ENCODE measurements around the gene FBLN2. TPM values are rescaled to one million over a fixed set of nuclear protein-coding genes. Genes with fewer than 3 reads are reported as not detected.

FBLN2 gene
- total and polyA plus RNA-seq, 2 of the 4 experiments (the other 2 are of a cell fraction), result 11.8 to 60.8 TPM

GRCh38 chr3:13565581-13566452 is 16.9 kb downstream of the FBLN2 start:
- Histone ChIP-seq H3K4me1 (ENCODE audit: control insufficient read depth, insufficient read depth, low read length) (no peaks in the 10 kb centered on the region), H3K14ac (replicated peaks; ENCODE audit: low read depth, low read length) (no peak overlapping the region), H3K27me3 (ENCODE audit: control insufficient read depth, insufficient read depth, low read length) (no peaks in the 10 kb centered on the region; the same call in 1 of the 2 replicates), H3K4me3 (ENCODE audit: insufficient read depth, low read depth, low read length) (no peak overlapping the region), H3K56ac (ENCODE audit: extremely low read depth, insufficient read depth, low read length) (no peak overlapping the region), H3K79me1 (ENCODE audit: low read depth in 1 of 2, low read length in 2 of 2) (no peaks in the 10 kb centered on the region), H2BK20ac (ENCODE audit: low read depth, low read length) (no peak overlapping the region), H4K5ac (ENCODE audit: low read depth, low read length) (no peak overlapping the region), H3K27ac (ENCODE audit: insufficient read depth, low read length) (no peak overlapping the region), H4K8ac (ENCODE audit: low read depth in 2 of 2, low read length in 2 of 2) (no peak overlapping the region), H2AK5ac (ENCODE audit: low read depth, low read length) (no peak overlapping the region), H3K36me3 (ENCODE audit: control insufficient read depth, insufficient read depth, low read length) (no peaks in the 10 kb centered on the region), H4K91ac (ENCODE audit: insufficient read depth, low read depth, low read length) (no peak overlapping the region), H3K23ac (ENCODE audit: low read depth, low read length) (no peak overlapping the region), H3K9me3 (ENCODE audit: control insufficient read depth, insufficient read depth, low read length) (no peaks in the 10 kb centered on the region), H2AK9ac (replicated peaks; ENCODE audit: low read depth, low read length, poor library complexity) (no peak overlapping the region), H3K9ac (ENCODE audit: low read depth, low read length) (no peak overlapping the region), H3K9me1 (ENCODE audit: insufficient read depth, low read length) (no peaks in the 10 kb centered on the region), H3K4me2 (ENCODE audit: low read depth, low read length) (no peak overlapping the region), H2BK120ac (ENCODE audit: low read depth, low read length) (no peak overlapping the region), H4K20me1 (ENCODE audit: insufficient read depth, low read length) (no peaks in the 10 kb centered on the region), H3K4ac (ENCODE audit: low read depth, low read length) (no peak overlapping the region), H2AFZ (replicated peaks; ENCODE audit: low read length, poor library complexity) (no peak overlapping the region), H2BK15ac (ENCODE audit: low read depth, low read length) (no peak overlapping the region), H2BK5ac (ENCODE audit: low read depth, low read length, poor library complexity, severe bottlenecking) (no peak overlapping the region), H3K18ac (ENCODE audit: low read depth, low read length) (no peak overlapping the region)
- no TSS peak for BruUV-seq (replicated peaks)
- ATAC-seq (ENCODE audit: low read depth) (no peak), DNase-seq (no peak)
- intact Hi-C loops (cut with micrococcal nuclease) (no loop called here), dilution Hi-C loops (cut with HindIII; ENCODE audit: low sequenced_read_pairs, unreplicated experiment) (no loop called here), in situ Hi-C loops (cut with MboI; ENCODE audit: low sequenced_read_pairs) (no loop called here)
- 78% methylated on average over 4 of the region's 17 CpGs; no CpG with 5 or more reads in 1 of the 2 experiments for WGBS, 2 experiments (ENCODE audit: extremely low coverage in 2 of 2, insufficient read length in 1 of 2)
- ChIA-PET POLR2A (ENCODE audit: unreplicated experiment) (no interaction called here), CTCF (no interaction called here)
- TF ChIP-seq RCOR1 (IDR thresholded peaks at IDR 0.05; ENCODE audit: insufficient replicate concordance, low read length) (no peak), SMC3 (IDR thresholded peaks at IDR 0.05; ENCODE audit: low read depth, low read length) (no peak), MAZ (IDR thresholded peaks at IDR 0.05; ENCODE audit: borderline replicate concordance, low read depth, low read length) (no peak), MXI1 (IDR thresholded peaks at IDR 0.05; ENCODE audit: borderline replicate concordance, low read depth, low read length) (no peak), USF2 (IDR thresholded peaks at IDR 0.05; ENCODE audit: low read depth, low read length) (no peak), CTCF (conservative IDR thresholded peaks at IDR 0.05; ENCODE audit: low read depth, low read length) (no peak), MAFK (IDR thresholded peaks at IDR 0.05; ENCODE audit: low read depth, low read length) (no peak), NFE2L2 (IDR thresholded peaks at IDR 0.05; ENCODE audit: low read depth, low read length) (no peak), POLR2A (IDR thresholded peaks at IDR 0.05; ENCODE audit: low read depth, low read length) (no peak), RAD21 (IDR thresholded peaks at IDR 0.05; ENCODE audit: low read length) (no peak), RFX5 (IDR thresholded peaks at IDR 0.05; ENCODE audit: low read depth, low read length) (no peak), CHD1 (IDR thresholded peaks at IDR 0.05; ENCODE audit: low read depth, low read length) (no peak), ELK1 (IDR thresholded peaks at IDR 0.05; ENCODE audit: borderline replicate concordance, low read depth, low read length) (no peak), FOS (IDR thresholded peaks at IDR 0.05; ENCODE audit: low read depth, low read length) (no peak), BHLHE40 (IDR thresholded peaks at IDR 0.05; ENCODE audit: low read depth, low read length) (no peak)

Data from IMR-90 (cell line).